HG03558 (cell line): ENCODE data around the gene PRR5L.
"Not testable (repeated sequence)": the region's sequence is repeated elsewhere in the genome, so short reads cannot be mapped to it uniquely, and the experiment has no call there.

Experiments used
- ATAC-seq: cut with Tn5 transposase; IDR thresholded peaks from one replicate; pipeline ENCODE4 v1.9.1; 2021; ENCODE audit warnings: moderate number of reproducible peaks; ENCODE audit not compliant: unreplicated experiment; ENCODE audit errors: extremely low read depth

The PRR5L gene

GRCh38 chr11:36317992-36318391, 21.9 kb downstream of the PRR5L start:
- no peak for ATAC-seq

DNA sequence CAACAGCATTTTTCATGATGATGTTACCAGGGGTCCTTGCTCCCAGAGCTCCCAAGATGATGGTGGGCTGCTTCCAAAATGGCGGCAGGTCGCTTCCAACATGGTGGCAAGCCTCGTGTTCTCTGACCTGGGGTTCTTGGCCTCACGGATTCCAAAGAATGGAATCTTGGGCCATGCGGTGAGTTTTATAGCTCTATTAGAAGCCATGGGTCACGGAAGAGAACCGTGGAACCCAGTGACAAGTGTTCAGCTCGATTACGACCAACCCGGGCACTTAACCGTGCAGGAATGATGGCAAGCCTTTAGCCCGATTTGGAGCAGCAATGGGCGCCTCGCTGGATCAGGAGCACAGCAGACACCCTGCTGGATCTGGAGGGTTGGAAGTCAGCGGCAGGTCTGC, 28.9 kb downstream of the PRR5L start:
- ATAC-seq, result not testable (repeated sequence)

DNA sequence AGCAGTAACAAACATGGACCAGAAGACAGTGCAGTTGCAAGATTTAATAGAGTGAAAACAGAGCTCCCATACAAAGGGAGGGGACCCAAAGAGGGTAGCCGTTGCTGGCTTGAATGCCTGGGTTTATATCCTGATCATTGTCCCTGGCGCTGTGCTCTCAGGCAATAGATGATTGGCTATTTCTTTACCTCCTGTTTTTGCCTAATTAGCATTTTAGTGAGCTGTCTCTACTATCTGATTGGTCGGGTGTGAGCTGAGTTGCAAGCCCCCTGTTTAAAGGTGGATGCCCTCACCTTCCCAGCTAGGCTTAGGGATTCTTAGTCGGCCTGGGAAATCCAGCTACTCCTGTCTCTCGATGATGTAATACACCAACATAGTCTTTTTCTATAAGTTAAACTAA, 29.3 kb downstream of the PRR5L start:
- ATAC-seq, result not testable (repeated sequence)

- peak; percentile 56 for ATAC-seq
These were observed 30.7 kb downstream of the PRR5L start for GRCh38 chr11:36326524-36327419.

- ATAC-seq, result no peak
These were observed 33.0 kb downstream of the PRR5L start for GRCh38 chr11:36328966-36329673.

DNA sequence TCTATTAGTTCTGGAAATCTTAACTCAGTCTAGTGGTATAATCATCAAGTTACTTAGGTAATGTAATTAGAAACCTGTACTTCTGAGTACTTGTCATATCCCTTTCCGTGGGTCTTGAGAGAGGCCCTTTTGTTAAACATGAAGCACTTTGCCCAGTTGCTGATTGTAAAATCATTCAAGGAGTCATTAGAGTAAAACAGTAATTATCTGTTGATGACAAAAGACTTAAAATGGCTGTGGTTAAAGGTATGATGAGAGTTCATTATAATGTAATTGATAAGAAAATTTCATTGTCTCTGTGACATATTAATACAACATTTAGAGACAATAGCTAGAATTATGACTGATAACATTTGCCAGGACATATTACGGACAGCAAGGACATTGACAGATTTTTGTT, 34.3 kb downstream of the PRR5L start:
- ATAC-seq, result no peak

GRCh38 chr11:36333468-36333867, 37.4 kb downstream of the PRR5L start:
- ATAC-seq, result no peak

DNA sequence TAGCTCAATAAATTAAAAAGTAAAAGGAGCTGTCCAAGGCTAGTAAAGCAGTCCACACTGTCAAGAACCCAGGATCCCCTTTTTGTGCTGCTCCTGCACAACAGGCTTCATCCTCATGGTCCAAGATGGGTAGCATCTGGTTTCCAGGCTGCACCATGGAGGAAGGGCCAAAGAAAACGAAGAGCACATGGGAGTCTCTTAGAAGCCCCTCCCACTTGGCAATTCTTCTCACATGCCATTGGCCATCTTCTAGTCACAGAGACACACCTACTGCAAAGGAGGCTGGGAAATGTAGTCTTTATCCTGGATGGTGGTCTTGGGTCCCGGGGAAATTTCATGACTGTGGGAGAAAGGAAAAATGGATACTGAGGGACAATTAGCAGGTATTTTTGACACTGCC, 37.8 kb downstream of the PRR5L start:
- no peak for ATAC-seq

- ATAC-seq, result no peak
These were observed 43.8 kb downstream of the PRR5L start for GRCh38 chr11:36339888-36340287.

DNA sequence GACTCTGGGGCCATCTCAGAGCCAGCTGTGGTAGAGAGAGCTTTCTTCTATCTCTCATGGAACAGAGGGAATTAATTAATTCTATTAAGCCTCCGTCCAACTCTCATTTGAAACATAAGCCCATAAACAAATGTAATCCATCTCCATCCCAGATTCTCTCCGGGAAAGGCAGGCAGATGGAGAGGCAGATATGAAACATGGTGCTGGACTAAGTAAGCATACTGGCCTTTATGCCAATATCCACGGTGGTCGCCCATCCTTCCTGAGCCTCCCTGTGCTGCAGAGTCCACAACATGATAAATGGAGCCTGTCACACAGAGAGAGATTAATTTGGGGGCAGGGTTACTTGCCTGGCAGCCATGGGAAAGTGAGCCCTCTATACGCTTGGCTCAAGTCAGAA, 44.8 kb downstream of the PRR5L start:
- ATAC-seq, result no peak

DNA sequence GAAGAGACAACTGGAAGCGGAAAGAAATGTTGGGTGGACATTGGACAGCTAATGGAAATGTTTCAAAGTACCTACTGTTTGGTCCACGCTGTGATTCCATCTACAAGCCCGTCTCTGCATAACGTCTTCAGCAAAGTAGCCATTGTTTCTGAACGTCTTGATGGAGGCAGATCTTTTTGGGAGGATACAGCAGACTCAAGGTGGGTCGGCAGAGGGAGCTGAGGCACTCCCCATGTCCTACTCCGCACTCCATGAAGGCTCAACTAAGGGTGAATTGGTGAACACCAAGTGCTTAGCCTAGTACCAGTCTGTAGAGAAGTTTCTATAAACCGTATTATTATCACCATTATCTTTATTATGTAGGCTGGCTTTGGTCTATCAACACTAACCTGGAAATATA, 45.8 kb downstream of the PRR5L start:
- no peak for ATAC-seq

GRCh38 chr11:36342327-36342726, 46.2 kb downstream of the PRR5L start:
- no peak for ATAC-seq

- no peak for ATAC-seq
These were observed 47.3 kb downstream of the PRR5L start for GRCh38 chr11:36343436-36343835.

DNA sequence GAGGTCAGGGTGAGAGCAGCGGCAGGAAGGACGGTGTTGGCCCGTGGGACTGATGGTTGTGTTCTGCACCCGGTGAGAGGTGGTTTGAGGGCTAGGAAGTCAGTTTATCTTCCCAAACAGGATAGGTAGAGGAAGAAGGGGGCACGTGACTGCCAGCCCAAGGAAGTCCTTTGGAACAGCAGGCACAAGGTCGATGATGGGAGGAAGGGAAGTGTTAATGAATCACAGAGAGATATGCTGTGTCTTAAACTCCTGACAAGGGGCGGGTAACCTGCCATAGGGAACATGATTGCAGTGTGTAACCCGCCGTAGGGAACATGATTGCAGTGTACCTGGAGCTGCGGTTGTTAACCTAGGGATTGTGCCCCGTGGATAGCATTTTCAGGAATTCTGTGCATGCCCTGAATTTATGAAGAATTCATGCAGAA, 49.0 kb downstream of the PRR5L start:
- no peak for ATAC-seq

DNA sequence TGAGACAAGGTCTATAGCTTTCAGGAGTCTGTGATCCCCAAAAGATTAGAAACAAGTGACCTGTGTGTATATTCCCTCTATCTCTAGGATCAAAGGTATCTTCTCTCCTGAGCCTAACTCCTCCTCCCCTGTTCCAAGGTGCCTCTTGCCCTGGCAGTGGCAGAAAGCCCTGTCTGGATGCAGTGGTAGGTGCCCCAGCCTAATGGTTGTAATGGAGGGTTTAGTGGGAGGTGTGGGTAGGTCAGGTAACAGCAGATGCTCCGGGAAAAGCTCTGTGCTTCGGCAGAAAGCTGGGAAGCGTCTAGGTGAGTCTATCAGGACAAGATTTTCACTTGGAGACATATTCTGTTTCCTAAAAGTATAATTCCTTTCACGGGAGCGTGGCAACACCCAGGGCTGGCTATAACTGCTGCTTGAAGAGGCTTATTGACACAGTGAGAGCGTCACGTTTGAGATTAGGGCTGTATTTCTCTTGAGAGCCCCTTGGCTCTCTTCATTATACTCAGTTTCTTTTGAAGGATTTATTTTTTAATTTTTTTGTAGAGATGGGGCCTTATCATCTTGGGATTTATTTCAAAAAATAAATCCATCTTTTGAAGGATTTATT, 49.5 kb downstream of the PRR5L start:
- no peak for ATAC-seq

DNA sequence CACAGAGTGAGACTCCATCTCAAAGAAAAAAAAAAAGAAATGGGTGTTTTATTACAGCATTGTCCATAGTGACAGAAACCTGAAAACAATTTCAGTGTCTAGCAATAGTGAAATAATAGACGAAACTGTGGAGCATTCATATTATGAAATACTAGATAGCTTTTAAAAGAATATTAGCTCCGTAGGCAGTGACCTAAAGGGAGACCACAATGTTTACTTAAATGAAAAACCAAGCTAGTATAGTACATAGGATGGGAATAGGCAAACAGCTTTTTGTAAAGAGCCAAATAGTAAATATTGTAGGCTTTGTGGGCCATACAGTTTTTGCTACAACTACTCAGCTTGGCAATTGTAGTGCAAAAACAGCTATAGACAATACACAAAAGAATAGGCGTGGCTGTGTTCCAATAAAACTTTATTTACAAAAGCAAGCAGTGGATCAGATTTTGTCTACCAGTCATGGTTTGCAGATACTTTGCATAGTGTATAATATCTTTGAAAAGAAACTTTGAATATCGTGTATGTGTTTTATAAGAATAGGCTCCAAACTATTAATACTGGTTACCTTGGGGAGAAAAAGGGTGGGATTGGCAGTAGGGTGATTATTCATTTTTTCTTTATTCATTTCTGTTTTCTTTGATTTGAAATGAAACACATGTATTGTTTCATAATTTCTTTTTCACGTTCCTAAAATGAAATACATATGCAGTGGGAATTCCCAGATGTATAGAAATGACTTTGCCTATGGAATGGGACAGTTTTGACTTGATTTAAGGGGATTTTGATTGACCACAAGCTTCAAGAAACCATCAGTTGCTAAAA, 50.7 kb downstream of the PRR5L start:
- no peak for ATAC-seq

GRCh38 chr11:36347384-36347906, 51.4 kb downstream of the PRR5L start:
- ATAC-seq, result no peak

DNA sequence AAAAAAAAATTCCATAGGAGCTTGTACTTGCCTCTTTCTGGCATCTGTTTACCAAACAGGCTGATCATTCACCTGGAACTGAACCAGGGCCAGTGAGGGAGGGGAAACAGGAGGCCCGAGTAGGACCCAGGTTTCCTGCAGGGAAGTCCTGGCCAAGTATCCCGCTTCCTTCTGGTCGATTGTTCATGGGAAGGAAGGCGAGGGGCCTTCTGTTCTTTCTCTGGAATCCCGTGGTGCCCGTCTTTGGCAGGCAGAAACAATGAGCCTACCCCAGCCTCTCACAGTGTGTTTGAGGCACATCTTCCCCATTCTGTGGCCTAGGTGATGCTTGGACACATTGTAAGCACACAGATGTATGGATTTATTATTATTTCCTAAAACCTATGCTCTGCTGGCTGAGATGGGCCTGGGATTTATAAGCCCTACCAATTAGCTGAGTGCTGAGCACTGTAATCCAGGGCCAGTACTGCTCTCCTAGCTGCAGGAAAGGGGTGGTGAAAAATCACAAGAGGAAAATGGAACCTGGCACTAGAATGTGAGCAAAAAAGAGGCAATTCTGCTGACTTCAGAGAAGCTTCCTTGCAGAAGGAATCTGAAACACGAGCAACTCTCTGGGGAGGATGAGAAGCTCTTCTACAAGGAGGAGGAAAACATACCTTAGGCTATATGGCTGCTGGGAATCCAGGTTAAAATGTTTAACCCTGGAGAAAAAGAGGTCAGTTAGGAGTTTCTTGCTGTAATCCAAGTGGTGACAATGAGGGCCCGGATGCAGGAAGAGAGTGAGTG, 53.5 kb downstream of the PRR5L start:
- ATAC-seq, result no peak

DNA sequence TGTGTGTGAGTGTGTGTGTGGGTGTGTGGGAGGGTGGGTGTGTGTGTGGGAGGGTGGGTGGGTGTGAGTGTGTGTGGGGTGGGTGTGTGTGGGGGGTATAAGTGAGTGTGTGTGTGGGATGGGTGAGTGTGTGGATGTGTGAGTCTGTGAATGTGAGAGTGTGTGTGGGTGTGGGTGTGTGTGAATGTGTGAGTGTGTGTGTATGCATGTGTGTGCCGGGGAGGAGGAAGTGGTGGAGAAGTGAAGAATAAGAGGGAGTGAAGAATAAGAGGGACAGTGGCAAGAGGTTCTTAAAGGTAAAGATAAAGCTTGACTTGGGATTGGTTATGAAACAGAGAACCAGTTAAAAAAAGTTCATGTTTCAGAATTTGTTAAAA, 54.0 kb downstream of the PRR5L start:
- ATAC-seq, result no peak
